HG02943 (cell line): ENCODE data around the gene GOLGA1.
"Not testable (repeated sequence)": the region's sequence is repeated elsewhere in the genome, so short reads cannot be mapped to it uniquely, and the experiment has no call there.

Experiments
- ATAC-seq: cut with Tn5 transposase; IDR thresholded peaks from one replicate; pipeline ENCODE4 v1.9.1; 2021; ENCODE audit warnings: mild to moderate bottlenecking, low read depth, moderate library complexity; ENCODE audit not compliant: unreplicated experiment

The GOLGA1 gene

GRCh38 chr9:124841075-124841821 is 99.6 kb downstream of the GOLGA1 start:
- ATAC-seq, result no peak

DNA sequence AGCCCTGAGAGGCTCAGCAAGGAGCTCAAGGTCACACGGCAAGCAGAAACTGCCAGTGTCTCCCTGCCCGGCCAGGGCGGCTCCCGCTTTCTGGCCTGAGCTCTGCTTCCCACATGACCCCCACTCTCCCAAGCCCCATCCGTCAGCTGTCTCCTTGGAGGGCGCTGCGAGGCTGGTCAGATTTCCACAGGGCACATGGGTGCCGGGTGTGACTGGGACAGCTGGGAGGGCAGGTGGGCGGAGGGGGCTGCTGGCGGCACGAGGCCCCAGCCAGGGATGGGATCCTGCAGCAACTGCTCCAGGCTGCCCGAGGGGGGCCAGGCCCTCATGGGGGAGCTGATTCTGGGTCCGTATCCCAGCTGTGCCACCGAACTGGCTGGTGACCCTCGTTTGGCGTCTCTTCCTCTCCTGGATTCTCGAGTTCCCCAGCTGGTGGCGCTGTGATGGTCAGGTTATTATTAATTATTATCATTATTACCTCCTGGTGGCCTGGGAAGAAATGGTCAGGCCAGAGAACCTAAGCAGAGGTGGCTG is 100.5 kb downstream of the GOLGA1 start:
- no peak for ATAC-seq

- ATAC-seq, result no peak
Measured at GRCh38 chr9:124839612-124840299, 101.1 kb downstream of the GOLGA1 start.

GRCh38 chr9:124838567-124839275 is 102.2 kb downstream of the GOLGA1 start:
- not testable (repeated sequence) for ATAC-seq

GRCh38 chr9:124838132-124838531 is 102.8 kb downstream of the GOLGA1 start:
- ATAC-seq, result not testable (repeated sequence)

DNA sequence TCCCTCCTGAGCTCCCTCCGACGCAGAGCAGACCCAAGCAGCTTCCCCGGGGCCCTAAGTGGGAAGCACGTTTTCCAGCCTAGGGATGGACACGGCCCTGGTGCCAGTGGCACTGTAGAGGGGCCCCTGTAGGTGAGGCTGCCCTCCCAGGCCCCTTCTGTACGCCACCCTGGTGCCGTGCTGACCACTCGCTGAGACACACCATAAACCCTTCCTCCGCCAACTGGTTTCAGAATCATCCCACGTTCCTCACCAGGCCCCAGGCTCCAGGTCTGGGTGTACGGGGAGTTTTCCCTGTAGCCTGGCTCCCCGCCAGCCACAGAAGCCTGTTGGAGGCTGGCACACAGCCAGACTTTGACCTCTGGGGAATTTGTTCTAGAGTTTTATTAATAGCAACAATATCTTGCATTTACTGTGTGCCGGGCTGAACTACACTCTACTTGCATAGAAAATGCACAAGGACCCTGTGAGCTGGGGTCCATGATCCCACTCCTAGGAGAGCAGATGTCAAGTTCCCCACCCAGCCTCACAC is 105.8 kb downstream of the GOLGA1 start:
- no peak for ATAC-seq

GRCh38 chr9:124834591-124834990 is 106.3 kb downstream of the GOLGA1 start:
- no peak for ATAC-seq

DNA sequence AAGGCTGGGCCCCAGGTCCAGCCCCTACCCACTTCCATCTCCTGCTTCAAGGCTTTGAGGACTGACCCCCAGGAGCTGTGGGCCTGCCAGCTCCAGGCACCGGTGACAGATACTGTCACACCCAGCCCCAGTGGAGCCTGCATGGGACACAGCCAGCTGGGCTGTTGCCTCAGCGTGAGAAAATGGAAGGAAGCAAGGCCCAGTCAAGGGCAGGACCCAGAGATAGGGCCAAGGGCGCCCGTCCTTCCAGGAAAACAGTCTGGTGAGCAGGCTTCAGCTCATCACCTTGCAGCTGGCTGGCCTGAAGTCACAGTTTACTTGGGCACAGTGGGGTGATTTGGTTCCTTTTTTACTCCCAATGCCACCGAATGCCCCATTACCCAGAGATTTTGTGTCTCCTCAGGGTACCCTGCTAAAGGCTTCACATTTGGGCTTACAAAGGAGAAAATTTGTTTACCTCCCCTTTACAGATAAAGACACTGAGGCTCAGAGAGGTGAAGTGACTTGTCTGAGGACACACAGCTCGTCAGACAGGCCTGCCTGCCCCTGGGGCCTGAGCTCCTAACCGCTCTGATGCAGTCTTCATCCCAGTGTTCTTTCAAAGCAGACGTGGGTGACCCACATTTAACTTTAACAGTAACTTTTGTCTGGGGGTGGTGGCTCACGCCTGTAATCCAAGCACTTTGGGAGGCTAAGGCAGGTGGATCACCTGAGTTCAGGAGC is 109.1 kb downstream of the GOLGA1 start:
- ATAC-seq, result no peak

DNA sequence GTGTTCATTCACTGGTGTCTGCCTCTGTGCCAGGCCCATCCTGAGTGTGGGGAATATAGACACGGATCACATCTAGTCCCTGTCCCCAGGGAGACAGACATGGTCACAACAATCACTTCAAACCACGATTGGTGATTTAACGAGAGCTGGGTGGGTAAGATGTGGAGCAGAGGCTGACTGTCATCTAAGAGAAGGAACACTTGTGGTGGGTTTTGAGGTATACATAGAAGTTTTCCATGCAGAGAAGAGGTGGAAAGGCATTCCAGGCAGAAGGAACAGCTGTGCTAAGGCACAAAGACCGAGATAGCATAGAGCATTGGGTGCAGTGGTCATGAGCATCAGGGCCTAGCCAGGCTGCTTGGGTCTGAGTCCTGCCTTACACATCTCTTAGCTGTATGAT is 110.3 kb downstream of the GOLGA1 start:
- ATAC-seq, result no peak

- ATAC-seq, result no peak
Measured at GRCh38 chr9:124829334-124829669, 111.6 kb downstream of the GOLGA1 start.

- ATAC-seq, result no peak
Measured at GRCh38 chr9:124828489-124829333, 112.2 kb downstream of the GOLGA1 start.
